AG09309 (cell line): Measurements from ENCODE around the gene ADAMTS8.

Experiments
- DNase-seq: peaks from one replicate; pipeline ENCODE4 v3.0.0-alpha.2; 2010; ENCODE audit warnings: low read depth
- H3K4me3 ChIP-seq: 2 replicates; pipeline ENCODE4 v1.5.1; 2011; ENCODE audit warnings: mild to moderate bottlenecking, low read depth, low read length, moderate library complexity; ENCODE audit not compliant: control insufficient read depth
- TF ChIP-seq, protein P1 (sequence below): IDR thresholded peaks from 2 replicates; pipeline ENCODE4 v1.5.1; 2011; ENCODE audit warnings: mild to moderate bottlenecking, low read depth, low read length, inconsistent platforms; ENCODE audit not compliant: insufficient read depth, control insufficient read depth; ENCODE audit errors: missing control alignments

Gene ADAMTS8

DNA sequence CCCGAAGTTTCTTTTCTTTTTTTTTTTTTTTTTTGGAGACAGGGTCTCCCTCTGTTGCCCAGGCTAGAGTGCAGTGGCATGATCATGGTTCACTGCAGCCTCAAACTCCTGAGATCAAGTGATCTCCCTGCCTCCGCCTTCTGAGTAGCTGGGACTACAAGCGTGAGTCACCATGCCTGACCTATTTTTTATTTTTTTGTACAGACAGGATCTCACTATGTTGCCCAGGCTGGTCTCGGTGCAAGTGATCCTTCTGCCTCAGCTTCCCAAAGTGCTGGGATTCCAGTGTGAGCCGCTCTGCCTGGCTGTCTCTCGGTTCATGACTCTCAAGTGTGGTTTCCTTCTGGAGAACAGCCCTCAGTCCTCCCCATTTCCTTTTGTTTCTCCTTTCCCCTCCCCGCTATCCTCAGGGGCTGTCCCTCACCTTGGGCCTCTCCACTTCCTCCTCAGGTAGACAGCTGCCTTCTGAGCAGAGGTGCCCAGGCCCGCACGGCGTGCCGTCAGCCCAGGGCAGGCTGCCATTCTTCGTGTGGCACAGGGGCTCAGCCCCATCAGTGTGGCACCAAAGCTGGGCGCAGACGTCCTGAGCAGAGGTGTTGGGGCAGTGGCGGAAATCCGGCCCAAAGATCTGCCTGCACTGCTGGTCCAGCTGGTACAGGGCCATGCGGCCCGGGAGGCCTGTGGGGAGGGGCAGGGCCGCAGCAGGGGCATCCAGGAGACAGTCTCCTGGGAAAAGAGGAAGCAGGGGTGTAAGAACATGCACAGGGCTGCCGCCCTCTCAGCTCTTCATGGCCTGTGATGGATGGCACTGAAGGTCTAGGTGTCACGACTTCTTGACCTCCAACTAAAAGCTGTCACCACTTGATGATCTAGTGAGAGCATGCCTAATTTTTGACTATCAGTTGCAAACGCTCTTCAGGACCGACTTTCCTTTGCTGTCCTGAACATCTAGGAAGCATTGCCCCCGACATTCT lies 14.0 kb downstream of the ADAMTS8 start:
- H3K4me3 ChIP-seq: no peak overlapping the region
- DNase-seq: no peak
- TF ChIP-seq, protein P1, sequence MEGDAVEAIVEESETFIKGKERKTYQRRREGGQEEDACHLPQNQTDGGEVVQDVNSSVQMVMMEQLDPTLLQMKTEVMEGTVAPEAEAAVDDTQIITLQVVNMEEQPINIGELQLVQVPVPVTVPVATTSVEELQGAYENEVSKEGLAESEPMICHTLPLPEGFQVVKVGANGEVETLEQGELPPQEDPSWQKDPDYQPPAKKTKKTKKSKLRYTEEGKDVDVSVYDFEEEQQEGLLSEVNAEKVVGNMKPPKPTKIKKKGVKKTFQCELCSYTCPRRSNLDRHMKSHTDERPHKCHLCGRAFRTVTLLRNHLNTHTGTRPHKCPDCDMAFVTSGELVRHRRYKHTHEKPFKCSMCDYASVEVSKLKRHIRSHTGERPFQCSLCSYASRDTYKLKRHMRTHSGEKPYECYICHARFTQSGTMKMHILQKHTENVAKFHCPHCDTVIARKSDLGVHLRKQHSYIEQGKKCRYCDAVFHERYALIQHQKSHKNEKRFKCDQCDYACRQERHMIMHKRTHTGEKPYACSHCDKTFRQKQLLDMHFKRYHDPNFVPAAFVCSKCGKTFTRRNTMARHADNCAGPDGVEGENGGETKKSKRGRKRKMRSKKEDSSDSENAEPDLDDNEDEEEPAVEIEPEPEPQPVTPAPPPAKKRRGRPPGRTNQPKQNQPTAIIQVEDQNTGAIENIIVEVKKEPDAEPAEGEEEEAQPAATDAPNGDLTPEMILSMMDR: no peak

DNA sequence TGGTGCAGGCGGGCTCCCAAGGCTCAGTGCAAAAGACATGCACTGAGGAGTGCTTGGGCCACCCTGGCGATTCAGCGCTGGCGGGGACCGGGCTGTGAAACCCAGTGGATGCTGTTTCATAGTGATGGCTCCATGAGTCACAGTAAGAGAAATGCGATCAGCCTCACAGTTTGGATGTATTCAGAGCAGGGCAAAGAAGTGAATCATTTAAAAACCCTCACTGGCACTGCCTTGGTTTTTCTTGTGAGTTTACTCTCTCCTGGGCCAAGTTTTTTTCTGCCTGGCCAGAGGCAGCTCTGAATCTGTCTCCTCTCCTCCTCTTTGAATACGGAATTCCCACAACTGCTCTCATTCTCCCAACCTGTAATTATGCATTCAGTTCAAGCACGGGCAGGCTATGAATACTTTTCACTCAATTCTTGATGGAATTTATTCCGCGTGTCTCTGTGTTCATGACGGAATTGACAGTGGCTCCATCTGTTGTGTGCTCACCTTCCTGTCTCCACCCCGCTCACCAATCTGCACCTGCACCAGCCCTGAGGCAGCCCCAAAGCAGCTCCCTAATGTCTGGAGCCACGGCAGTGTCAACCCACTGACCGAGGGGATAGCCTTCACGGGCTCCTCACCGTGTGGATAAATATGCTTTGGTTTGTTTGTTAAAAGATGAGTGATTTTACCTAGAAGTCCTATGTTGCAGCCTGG lies 14.9 kb downstream of the ADAMTS8 start:
- DNase-seq: peak; percentile 79
- no peak overlapping the region for H3K4me3 ChIP-seq
- TF ChIP-seq, protein P1: no peak

DNA sequence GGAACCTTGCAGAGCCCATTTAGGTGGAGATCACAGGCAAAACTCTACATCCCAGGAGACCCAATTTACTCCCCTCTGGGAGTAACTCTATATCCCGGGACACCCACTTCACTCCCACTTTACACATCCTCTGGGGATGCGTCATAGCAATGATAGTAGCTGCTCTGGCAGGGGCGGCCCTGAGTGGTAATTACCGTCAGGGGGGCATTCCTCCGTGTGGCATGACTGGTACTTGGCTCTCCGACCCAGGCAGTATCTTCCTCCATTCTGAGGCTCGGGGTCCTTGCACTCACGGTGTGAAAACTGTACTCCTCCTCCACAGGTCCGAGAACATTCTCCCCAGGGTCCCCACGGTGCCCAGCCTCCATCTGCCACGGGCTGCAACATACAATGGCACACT lies 17.2 kb downstream of the ADAMTS8 start:
- H3K4me3 ChIP-seq: no peak overlapping the region
- TF ChIP-seq, protein P1: no peak
- no peak for DNase-seq

DNA sequence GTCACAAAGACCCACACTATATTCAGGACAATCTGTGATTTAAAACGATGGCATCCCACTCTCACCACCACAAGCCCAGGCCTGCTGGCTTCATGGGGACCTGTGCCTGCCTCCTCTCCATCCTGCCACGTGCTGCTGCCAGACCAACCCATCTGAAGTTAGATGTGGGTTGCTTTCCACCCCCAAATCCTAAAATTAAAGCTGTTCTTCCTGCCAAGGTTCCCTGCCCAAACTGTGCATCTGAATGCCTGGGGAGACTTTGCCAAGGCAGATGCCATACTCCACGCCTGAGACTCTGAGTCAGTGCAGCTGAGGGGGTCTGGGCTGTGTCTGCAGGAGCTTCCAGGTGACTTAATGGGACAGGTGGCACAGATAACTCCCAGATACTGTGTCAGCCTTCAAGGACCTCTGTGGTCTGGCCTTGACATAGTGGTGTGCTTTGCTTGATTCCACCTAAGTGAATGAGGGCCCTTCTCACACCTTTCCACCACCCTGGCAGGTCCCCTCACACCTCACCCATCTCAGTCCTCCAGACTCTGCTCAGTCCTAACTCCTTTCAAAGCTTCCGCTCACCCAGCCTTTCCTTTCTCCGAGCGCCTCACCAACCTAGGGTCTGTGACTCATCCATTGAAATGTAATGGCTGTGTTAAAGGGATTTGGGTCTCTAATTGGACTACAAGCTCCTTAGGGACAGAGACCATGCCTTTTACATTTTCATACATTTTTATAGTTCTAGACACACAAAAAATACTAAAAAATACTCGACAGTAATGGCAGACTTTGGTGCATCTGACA lies 18.6 kb downstream of the ADAMTS8 start:
- no peak overlapping the region for H3K4me3 ChIP-seq
- TF ChIP-seq, protein P1: no peak
- no peak for DNase-seq

DNA sequence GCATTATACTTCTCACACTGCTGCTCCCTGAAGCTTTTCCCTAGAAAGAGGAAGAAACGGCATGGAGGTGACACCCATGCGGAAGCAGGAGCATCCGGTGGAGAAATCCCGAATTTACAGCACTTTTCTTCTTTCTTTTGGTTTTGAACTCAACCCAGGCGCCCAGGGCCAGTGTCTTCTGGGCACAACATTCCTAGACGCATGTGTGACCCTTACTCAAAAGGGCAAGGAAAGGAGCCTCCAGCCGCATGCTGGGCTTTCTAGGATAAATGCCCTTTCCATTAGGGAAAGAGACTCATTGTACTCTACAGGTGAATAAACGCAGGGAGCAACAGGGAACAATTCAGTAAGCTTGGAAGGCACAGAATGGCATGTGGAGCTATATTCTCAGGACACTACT lies 19.5 kb downstream of the ADAMTS8 start:
- no peak overlapping the region for H3K4me3 ChIP-seq
- TF ChIP-seq, protein P1: no peak
- DNase-seq: no peak

DNA sequence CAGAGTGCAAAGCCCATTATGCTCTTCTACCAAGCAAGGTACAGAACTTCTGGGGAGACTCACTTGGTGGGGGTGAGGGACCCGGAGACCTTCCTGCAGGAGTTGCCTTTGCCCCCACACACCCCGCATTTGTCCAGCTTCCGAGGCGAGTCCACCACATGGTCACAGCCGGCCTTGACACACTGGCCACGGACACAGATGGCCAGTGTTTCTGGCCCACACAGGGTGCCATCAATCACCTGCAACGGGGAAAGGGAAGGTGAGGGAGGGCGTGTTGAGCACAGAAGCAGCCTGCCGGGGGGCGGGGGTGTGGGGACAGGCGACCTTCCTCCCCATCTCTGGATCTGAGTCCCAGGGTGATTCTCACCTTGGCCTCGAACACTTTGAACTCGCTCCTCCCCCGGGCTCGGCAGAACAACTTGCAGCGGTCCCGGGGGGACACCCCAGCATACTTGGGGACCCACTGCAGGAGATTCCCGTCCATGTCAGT lies 20.0 kb downstream of the ADAMTS8 start:
- TF ChIP-seq, protein P1: no peak
- no peak overlapping the region for H3K4me3 ChIP-seq
- DNase-seq: no peak
